ENCODE data around the gene P3H1.

DNA sequence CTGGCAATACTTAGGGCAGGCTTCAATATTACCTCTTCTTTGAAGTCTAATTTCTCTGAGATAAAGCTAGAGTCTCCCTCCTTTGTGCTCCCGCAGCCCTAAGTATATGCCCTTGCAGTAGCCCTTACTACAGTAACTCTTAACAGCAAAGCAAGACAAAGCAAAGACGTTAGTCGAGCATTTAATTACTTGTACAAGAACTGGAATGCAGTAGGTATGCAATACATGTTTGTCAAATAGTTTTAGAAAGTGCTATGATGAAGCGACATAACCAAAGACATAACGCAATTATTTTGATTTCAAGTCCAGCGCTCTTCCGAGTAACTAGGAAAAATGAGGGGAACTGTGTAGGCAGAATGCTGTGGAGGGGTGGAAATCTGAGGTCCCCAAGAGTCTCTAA lies 1.6 kb downstream of the P3H1 start:
- TF ChIP-seq CTCF (IDR thresholded peaks at IDR 0.05) (no peak), POLR2A (IDR thresholded peaks at IDR 0.05) (no peak)

All from adrenal gland (tissue), 5 donors.